ENCODE data around the gene PXDN.

The PXDN gene

GRCh38 chr2:1742681-1743395 is 1.5 kb downstream of the PXDN start:
- ChIA-PET POLR2A (no interaction called here), CTCF (interaction anchor here (0.6 to 1.4 kb wide), 3 partner anchors 8 to 809 kb away, joined by 3 to 6 read pairs (median 4); no protein-coding TSS in a partner anchor)
- Histone ChIP-seq H3K27ac (ENCODE audit: extremely low read depth, low read depth, low read length) (peak overlapping the region; percentile 56; the same call in 1 of the 2 replicates), H3K9me3 (ENCODE audit: control insufficient read depth, insufficient read depth, low read depth, low read length) (no peaks in the 10 kb centered on the region), H3K36me3 (ENCODE audit: control insufficient read depth in 2 of 2, insufficient read depth in 1 of 2, low read length in 2 of 2) (peaks cover 0 to 3% of the 10 kb centered on the region in 2 experiments; a peak in 1 of 3 replicates), H3K4me3 (ENCODE audit: low read depth, low read length) (peak overlapping the region; percentile 45), H3K4me1 (ENCODE audit: control insufficient read depth, insufficient read depth, low read length) (no peaks in the 10 kb centered on the region)
- TF ChIP-seq ATF2 (tag by site-specific recombination; IDR thresholded peaks at IDR 0.05; ENCODE audit: low read depth): no peak
- TF ChIP-seq PBX3 (CRISPR knock-in tag; IDR thresholded peaks at IDR 0.05): no peak
- TF ChIP-seq REST (tag by site-specific recombination; IDR thresholded peaks at IDR 0.05): no peak

- H3K36me3 ChIP-seq (ENCODE audit: control insufficient read depth in 2 of 2, insufficient read depth in 1 of 2, low read length in 2 of 2): peaks cover 0 to 3% of the 10 kb centered on the region in 2 experiments; a peak in 1 of 3 replicates
- no peaks in the 10 kb centered on the region for H3K4me1 ChIP-seq (ENCODE audit: control insufficient read depth, insufficient read depth, low read length)
- no peaks in the 10 kb centered on the region for H3K9me3 ChIP-seq (ENCODE audit: control insufficient read depth, insufficient read depth, low read depth, low read length)
- H3K27ac ChIP-seq (ENCODE audit: extremely low read depth, low read depth, low read length): no peak overlapping the region
- H3K4me3 ChIP-seq (ENCODE audit: low read depth, low read length): no peak overlapping the region
- TF ChIP-seq ZNF211 (tag by site-specific recombination; IDR thresholded peaks at IDR 0.05; ENCODE audit: low read depth) (no peak), ZNF26 (tag by site-specific recombination; IDR thresholded peaks at IDR 0.05) (no peak), ZNF335 (tag by site-specific recombination; conservative IDR thresholded peaks at IDR 0.05) (no peak), CTCF (tag by site-specific recombination; IDR thresholded peaks at IDR 0.05) (no peak), TRIM28 (IDR thresholded peaks at IDR 0.05; ENCODE audit: borderline replicate concordance, low read length) (no peak), ZNF391 (tag by site-specific recombination; IDR thresholded peaks at IDR 0.05; ENCODE audit: borderline replicate concordance, low read depth) (no peak), ZNF202 (tag by site-specific recombination; IDR thresholded peaks at IDR 0.05; ENCODE audit: borderline replicate concordance) (no peak), INSM2 (tag by site-specific recombination; IDR thresholded peaks at IDR 0.05) (no peak), KLF8 (tag by site-specific recombination; IDR thresholded peaks at IDR 0.05) (no peak)
- POLR2A ChIA-PET: no interaction called here
- CTCF ChIA-PET: interaction anchor here (0.6 to 1.4 kb wide), 4 partner anchors 8 to 808 kb away, joined by 3 to 6 read pairs (median 4); no protein-coding TSS in a partner anchor
Measured at GRCh38 chr2:1742301-1742680, 2.0 kb downstream of the PXDN start.

Data from HEK293 (cell line).